HG02840 (cell line): ENCODE results near the gene TOP1.

Source experiments
- ATAC-seq: cut with Tn5 transposase; IDR thresholded peaks from one replicate; pipeline ENCODE4 v1.9.1; 2021; ENCODE audit warnings: mild to moderate bottlenecking, moderate library complexity, moderate number of reproducible peaks; ENCODE audit not compliant: unreplicated experiment, low FRiP score

The TOP1 gene

DNA sequence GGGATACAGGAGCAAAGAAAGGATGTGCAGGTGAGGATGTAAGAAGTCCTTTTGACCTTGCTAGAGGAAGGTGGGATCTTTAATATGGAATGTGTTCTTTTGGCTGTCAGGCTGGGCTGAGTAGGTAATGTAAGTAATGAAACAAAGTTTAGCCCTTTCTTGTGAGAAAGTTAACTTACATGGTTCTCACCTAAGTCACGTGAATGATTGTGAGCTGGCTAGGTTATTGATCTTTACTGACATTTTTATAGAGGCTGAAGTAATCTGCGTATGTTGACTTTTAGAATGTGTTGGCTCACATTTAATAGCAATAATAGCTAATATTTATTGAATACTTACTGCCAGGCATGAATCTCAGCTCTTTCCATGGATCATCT is 2.6 kb downstream of the TOP1 start:
- ATAC-seq: no peak

DNA sequence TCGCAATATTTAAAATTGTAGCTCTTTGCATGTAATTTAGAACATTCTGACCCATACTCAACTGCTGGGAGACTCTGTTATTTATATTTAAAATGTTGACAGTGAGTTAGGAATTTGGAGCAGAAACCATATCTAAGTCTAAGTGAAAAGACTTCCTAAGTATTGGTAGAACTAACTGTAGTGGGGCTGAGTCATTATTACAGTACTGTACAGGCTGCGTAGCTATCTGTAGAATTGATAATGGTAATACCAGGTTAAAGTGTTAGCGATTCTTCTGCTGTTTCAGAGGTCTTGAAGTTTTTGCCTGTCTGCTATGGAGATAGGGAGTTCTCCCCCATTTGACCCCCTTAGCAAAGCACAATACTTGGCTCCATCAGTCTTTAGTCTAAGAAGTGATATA is 3.6 kb downstream of the TOP1 start:
- no peak for ATAC-seq

DNA sequence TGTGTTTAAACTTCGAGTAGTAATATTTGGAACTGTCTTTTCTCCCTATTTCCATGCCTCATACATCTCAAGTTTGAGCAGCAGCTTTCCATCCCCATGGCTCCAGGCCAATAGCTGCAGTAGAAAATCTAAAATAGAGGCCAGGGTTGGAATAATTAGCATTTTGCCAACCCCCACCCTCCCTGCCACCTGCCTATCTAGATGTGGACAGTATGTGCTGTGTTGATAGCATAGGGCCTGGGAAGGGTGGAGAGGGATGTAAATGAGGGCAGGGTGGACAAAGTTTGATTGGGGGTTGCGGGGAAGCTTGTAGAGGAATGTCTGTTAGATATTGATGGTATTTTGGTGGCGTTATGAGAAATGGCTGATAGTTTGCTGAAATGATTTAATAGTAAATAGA is 5.6 kb downstream of the TOP1 start:
- no peak for ATAC-seq

DNA sequence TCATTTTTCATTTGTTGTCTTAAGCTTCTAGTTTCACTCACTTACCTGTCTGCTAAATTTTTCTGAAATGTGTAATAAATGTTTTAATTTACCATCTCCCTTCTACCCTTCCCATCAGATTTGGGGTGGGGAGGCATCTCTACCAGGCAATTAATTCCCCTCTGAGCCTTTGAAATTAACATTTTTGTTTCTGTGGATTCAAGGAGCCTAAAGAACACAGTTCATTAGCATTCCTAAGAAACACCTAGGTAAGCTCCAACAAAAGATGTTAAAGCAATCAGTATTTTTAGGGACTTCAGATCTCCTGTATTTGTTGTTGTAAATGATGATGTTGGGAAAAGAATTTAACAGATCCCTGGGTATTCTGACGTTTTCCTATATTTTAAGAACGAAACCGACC is 6.6 kb downstream of the TOP1 start:
- ATAC-seq: no peak

DNA sequence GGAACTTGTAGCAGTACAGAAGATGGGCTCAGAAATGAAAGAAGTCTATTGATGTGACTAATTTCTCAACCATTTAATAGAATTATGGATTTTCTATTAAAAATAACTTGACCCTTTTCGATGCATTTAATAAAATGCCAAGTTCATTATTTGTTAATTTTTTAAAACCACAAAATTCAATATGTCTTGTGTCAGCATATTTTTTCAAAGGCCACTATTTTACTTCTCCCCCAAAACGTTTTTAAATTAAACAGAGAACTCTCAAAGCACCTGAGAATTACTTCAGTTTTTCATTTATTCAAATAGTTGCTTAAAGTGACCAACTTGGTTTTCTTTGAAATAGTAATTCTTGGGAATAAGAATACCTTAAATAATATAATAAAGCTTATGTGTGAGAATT is 8.6 kb downstream of the TOP1 start:
- ATAC-seq: no peak

DNA sequence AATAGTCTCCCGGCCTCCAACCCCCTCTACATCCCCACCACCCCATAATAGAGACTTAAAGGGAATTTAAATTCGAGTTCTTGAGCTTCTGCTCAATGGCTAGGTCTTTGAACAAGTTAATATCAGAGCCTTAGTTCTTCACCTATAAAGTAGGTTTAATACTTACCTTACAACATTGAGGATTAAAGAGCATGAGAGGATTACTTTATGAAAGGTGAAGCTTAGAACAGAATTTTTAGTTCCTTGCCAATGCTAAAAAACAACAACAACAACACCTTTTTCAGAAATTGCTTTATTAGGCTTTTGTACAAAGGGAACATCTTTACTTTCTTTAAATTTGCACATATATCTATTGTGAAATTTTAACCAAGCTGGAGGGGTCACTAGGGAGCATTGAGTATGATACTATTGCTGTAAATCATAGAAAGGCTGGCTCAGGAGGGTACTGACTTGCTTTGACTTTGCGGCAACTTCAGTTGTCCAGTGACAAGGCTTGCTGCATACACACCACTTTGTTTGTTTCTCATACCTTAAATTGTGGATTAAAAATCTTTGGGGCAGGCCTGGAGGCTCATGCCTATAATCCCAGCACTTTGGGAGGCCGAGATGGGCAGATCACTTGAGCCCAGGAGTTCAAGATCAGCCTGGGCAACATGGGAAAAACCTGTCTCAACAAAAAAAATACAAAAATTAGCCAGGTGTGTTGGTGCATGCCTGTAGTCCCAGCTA is 9.7 kb downstream of the TOP1 start:
- ATAC-seq: no peak

DNA sequence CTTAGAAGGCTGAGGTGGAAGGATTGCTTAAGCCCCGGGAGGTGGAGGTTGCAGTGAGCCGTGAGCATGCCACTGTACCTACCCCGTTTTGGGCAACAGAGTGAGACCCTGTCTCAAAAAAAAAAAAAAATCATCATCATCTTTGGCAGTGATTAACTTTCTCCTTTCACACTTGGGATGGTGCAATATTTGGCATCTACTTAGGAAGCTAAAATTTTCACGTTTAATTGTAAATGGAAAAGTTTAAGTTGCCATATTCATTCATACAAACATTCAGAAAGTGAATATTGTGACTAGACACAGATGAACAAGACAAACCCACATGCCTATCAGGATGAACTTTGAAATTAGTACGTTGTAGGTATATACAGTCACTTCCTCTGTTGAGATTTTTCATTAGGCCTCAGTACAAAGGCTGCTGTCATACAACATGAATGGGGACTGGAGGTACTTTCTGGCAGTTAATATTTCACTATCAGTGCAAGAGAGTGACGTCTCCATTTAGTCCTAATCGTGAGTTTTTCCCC is 10.3 kb downstream of the TOP1 start:
- ATAC-seq: no peak

DNA sequence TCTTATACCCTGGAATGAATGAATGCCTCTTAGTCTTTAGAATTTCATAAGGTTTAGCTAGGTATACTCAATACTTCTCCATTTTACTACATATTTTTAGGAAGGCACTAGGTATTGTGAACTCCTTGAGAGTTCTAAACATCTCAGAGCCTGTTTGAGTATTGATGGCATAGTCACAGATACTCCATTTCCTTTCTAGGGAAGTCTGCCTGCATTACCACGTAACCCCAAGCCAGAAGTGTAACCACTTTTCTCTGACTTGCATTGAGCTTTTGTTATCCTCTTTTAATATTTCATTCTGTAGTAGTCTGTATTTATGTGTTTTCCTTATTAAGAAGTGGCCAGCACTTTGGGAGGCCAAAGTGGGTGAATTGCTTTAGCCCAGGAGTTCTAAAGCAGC is 12.2 kb downstream of the TOP1 start:
- ATAC-seq: no peak

DNA sequence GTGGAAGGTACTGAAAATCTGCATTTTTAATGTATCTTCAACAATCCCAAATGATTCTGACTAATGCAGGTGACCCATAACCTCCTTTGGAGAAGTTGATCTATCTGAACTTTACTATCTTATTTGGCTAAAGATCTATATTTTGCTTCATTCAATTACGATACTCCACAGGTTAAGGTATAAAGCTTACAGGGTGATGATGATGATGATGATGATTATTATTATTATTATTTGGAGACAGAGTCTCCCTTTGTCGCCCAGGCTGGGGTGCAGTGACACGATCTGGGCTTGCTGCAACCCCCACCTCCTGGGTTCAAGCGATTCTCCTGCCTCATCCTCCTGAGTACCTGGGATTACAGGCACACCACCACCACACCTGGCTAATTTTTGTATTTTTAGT is 13.1 kb downstream of the TOP1 start:
- ATAC-seq: no peak

DNA sequence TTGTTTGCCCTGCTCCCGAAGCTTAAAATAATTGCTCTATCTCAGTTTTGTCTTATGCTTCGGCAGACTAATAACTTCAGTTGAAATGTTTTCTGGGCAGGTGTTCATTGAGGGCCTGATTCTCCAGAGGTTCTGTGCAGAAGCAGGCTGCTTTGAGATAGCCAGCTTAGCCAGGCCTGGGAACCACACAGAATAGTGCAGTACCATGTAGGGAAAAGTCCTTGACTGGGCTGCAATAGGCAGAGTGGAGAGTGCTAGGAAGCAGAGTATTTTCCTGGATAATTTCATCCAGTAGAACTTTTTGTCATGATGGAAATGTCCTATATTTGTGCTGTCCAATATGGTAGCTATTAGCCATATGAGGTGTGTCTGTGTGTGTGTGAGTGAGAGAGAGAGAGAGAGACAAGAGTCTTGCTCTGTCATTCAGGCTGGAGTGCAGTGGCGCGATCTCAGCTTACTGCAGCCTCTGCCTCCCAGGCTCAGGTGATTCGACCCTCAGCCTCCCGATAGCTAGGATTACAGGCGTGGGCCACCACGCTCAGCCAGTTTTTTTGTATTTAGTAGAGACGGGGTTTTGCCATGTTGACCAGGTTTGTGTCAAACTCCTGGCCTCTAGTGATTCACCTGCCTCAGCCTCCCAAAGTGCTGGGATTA is 15.9 kb downstream of the TOP1 start:
- no peak for ATAC-seq

DNA sequence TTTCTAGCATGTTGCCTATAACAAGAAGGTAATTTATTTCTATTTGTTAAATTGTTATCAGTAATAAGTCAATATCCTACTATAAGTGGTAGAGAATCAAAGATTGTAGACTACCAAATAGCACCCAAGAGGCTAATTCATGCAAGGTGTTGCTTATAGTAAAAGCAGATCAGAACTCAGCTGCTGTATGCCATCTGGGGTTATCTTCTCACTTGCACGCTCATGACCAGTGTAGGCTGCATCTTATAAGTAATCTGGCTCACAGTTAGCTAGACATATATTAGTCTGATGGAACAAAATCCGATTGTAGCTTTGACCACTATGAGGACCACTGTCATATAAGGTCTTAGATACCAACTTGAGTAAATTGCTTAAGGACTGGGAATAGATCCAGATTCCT is 17.0 kb downstream of the TOP1 start:
- no peak for ATAC-seq

DNA sequence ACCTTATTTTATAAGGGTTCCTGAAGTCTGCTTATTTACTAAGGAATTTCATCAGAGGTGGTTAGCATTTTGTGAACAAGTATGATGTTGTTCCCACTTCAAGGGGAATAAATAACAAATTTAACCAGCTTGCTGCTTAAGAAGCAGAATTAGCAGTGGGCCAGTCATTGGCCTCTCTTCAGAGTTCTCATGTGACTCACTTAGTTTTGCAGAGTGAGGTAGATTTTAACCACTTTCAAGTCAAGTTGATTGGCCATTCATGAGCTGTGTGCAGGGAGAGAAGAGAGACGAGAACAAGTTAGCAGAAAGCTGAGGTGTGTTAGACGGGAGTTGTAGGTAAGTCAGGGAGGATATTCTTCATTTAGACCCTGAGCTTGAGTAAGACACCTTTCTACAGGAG is 18.1 kb downstream of the TOP1 start:
- no peak for ATAC-seq

DNA sequence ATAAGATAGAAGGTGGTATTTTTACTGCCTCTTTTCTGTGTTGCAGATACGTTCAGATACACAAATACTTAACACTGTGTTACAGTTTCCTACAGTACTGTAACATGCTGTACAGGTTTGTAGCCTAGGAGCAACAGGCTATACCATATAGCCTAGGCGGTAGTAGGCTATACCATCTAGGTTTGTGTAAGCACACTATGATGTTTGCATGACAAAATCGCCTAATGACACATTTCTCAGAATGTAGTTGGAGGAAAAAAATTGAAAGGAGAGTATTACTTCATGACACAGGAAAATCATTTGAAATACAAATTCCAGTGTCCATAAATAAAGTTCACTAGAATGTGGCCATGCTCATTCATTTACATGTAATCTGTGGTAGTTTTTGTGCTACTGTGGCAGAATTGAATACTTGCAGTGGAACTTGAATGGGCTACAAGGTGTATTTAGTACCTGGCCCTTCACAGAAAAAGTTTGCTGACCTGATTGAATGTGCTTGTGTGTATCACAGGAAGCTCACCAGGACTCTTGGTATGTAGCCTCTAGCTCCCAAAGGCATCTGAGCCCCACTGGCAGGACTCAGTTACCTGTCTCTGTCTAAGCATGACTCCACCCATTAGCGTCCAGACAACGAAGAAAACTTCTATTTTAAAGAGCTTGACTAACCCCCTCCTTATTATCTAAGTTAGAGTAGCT is 18.8 kb downstream of the TOP1 start:
- ATAC-seq: no peak

DNA sequence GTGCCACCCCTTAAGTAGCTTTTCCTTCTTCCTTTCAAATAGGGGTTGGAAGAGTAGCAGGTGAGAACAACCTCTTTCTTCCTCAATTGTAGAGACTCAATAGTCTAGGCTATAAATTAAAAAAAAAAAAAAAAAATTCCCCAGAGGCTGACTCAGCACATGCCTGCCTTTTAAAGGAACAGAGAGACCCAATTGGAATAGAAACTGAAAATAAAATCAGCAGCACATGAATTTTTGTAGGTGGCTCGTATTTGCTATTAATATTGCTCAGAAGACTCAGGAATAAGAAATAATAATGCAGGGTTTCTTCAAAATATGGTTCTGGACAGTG is 19.3 kb downstream of the TOP1 start:
- no peak for ATAC-seq

DNA sequence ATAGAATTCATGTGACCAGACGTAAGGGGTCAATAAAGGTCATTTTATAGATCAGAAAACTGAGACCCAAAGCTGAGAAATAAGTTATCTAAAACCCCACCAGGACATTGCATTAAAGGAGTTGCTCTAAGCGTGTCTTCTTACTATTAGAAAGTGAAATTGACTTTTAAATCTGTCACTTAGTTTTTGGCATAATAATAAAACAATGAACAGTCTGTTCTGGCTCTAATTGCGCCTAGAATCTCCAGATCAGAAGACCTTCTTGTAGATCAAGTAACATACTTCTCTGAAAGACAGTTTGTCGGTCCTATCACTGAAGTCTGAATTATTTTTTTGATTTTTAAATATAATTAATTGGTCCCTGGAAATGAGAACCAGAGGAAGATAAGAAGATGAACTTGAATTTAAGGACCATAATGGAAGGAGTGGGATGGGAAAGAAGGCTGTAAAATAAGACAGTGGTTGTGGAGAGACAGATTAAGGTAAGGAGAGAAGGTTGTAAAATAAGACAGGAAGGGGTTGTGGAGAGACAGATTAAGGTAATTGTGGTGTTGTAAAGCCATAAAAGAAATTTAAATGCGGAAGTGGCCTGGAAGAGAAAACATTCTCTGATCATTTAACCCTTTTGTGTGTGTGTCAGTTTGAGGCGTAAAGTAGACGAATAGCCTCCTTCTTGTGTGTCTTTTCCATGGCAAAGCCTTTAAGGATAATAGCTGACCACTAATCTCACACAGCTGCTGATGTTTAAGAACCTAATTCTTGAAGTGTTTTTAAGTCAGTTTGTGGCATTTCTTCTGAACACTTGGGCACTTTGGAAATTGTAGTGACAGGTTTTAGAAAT is 20.1 kb downstream of the TOP1 start:
- no peak for ATAC-seq

DNA sequence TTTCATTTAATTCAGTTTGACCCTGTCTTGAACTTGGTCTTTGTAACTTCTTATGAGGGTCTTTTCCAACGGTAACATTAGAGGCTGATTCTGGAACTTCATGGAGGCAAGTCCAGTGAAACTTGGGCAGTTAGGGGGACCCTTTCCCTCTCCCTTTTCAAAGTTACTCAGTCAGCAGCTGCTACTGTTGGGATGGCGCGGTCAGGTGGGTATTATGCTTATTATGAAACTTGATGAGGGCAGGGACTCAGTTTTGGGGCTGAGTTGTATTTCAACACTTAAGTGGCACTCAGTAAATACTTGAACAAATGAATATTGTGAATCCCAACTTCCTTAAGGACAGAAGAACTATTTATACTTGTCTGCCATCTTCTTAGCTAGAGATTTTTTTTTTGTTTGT is 20.8 kb downstream of the TOP1 start:
- no peak for ATAC-seq

DNA sequence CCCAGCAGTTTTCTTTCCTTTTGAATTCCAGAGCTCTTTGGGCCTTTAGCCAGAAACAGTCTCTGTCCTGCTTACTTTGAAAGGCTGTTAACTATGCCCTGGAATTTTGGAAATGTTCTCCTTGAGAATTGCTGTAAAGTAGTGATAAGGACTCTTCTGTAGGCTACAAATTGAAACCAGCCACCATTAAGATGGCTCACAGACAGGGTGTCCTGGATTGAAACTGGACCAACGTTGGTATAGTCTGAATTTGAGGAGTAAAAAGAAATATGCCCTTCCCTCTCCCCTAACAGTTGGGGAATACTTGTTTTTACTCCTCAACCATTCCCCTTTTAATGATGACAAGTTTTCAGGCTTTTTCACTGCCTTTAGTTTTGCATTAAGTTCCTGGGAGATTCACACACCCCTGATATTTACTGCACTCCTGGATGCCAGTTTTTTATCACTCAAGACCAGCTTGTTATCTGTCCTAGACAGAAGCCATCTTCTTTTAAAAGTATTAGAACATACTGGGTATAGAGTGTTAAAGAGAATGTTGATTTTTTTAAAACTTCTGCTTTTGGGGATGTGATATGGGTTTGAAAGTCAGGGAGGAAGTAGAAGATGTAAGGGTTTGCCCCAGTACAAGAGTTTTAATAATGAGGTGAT is 21.9 kb downstream of the TOP1 start:
- ATAC-seq: no peak

DNA sequence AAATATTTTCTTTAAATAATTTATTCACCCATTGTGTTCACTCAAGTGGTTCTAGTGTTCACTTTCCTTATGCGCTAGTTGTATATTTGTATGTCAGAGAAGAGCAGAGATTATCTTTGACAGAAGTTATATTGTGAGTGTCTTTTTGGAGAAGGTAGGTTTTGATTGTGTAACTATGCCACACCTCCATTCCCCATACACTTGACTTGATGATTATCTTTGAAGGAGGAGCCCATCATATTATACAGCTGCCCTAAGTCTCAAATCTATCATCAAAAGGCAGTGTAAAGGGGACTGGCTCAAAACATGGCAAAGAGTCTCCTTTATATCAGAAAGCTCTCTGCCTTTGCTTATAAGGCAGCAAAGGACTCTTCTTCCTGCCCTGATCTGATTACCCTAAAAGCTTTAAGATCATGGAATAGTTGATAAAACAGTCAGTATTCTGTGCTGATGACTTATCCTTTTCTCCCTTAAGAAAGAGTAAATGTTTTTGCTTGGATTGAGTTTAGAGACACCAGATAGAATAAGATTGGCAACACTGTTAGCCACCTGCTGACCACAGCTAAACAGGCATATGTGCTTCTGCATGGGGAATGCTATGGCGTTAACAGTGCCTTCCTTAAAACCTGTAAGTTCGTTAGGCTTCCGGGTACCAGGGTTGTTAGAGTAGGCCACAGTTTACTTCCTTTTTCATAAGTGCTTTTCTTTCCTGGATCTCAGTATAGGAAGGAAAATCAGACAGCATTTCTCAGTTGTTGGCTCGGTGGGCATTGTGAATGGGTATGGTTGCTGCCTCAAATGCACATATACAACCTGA is 22.6 kb downstream of the TOP1 start:
- ATAC-seq: no peak

DNA sequence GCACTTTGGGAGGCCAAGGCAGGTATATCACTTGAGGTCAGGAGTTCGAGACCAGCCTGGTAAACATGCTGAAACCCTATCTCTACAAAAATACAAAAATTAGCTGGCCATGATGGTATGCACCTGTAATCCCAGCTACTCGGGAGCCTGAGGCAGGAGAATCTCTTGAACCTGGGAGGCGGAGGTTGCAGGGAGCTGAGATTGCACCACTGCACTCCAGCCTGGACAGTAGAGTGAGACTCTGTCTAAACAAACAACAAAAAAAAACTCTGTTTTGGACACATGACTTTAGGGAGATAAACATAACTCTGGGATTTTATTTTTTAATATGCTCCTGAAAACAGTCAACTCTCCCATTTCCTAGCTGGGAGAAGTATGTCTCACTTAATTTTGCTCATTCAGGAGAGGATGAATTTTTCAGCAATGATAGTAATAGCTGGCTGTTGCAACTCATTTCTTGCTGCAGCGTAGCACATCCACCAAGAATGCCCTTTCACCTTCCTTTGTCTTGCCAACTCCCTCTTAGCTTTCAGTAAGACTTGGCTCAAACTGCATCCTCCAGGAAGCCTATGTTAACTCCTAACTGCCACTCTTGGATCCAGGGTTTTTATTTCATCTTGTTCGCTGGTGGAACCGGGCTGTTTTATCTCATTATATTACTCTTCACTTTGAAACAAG is 24.3 kb downstream of the TOP1 start:
- no peak for ATAC-seq
